ENCODE results near the gene HMCN1. TPM values are rescaled to one million over a fixed set of nuclear protein-coding genes. Genes with fewer than 3 reads are reported as not detected.

HMCN1 gene
- polyA plus RNA-seq, 1 donor from 2014 or later: 0.66 TPM

GRCh38 chr1:185701650-185702049, 32.5 kb upstream of the HMCN1 start:
- TF ChIP-seq EZH2 (IDR thresholded peaks at IDR 0.05; ENCODE audit: borderline replicate concordance, insufficient read depth, low read length, poor library complexity, severe bottlenecking) (no peak), REST (IDR thresholded peaks at IDR 0.05; ENCODE audit: borderline replicate concordance) (no peak), CTCF (IDR thresholded peaks at IDR 0.05; ENCODE audit: poor library complexity, severe bottlenecking) (no peak), POLR2AphosphoS5 (IDR thresholded peaks at IDR 0.05) (no peak), MXI1 (conservative IDR thresholded peaks at IDR 0.05; ENCODE audit: poor library complexity, severe bottlenecking) (no peak), RAD21 (conservative IDR thresholded peaks at IDR 0.05) (no peak), SMC3 (conservative IDR thresholded peaks at IDR 0.05; ENCODE audit: poor library complexity) (no peak), TAF1 (IDR thresholded peaks at IDR 0.05; ENCODE audit: low read depth) (no peak), EP300 (conservative IDR thresholded peaks at IDR 0.05; ENCODE audit: poor library complexity, severe bottlenecking) (no peak)

GRCh38 chr1:185704181-185704580, 30.0 kb upstream of the HMCN1 start:
- Histone ChIP-seq H3K9me2 (ENCODE audit: insufficient read depth, low read length) (no peaks in the 10 kb centered on the region), H3K36me3 (ENCODE audit: insufficient read depth, low read length) (no peaks in the 10 kb centered on the region), H3K9ac (ENCODE audit: low read length) (no peak overlapping the region), H3K4me2 (ENCODE audit: low read length) (no peak overlapping the region), H4K20me1 (ENCODE audit: insufficient read depth) (no peaks in the 10 kb centered on the region), H3F3A (ENCODE audit: insufficient read depth, low read length, poor library complexity, severe bottlenecking) (no peaks in the 10 kb centered on the region), H2AFZ (ENCODE audit: low read depth, low read length) (no peak overlapping the region), H3K4me3 (ENCODE audit: low read length) (no peak overlapping the region), H3K27me3 (ENCODE audit: insufficient read depth, low read depth, low read length) (no peaks in the 10 kb centered on the region), H3K9me3 (ENCODE audit: low read length) (no peaks in the 10 kb centered on the region), H3K27ac (ENCODE audit: low read length) (no peak overlapping the region), H3K79me2 (replicated peaks; ENCODE audit: insufficient read depth, low read length) (no peaks in the 10 kb centered on the region)
- no peak for TF ChIP-seq TAF1 (IDR thresholded peaks at IDR 0.05; ENCODE audit: low read depth)
- no peak for TF ChIP-seq POLR2AphosphoS5 (IDR thresholded peaks at IDR 0.05)
- no peak for TF ChIP-seq REST (IDR thresholded peaks at IDR 0.05; ENCODE audit: borderline replicate concordance)
- no peak for TF ChIP-seq SMC3 (conservative IDR thresholded peaks at IDR 0.05; ENCODE audit: poor library complexity)
- TF ChIP-seq EP300 (conservative IDR thresholded peaks at IDR 0.05; ENCODE audit: poor library complexity, severe bottlenecking): no peak
- TF ChIP-seq CTCF (IDR thresholded peaks at IDR 0.05; ENCODE audit: poor library complexity, severe bottlenecking): no peak
- no peak for TF ChIP-seq RAD21 (conservative IDR thresholded peaks at IDR 0.05)
- TF ChIP-seq EZH2 (IDR thresholded peaks at IDR 0.05; ENCODE audit: borderline replicate concordance, insufficient read depth, low read length, poor library complexity, severe bottlenecking): no peak
- no peak for TF ChIP-seq MXI1 (conservative IDR thresholded peaks at IDR 0.05; ENCODE audit: poor library complexity, severe bottlenecking)

More at GRCh38 chr1:185701650-185702049, 32.5 kb upstream of the HMCN1 start:
- H3K9me3 ChIP-seq (ENCODE audit: low read length): no peaks in the 10 kb centered on the region
- H3K4me2 ChIP-seq (ENCODE audit: low read length): no peak overlapping the region
- no peak overlapping the region for H3K4me3 ChIP-seq (ENCODE audit: low read length)
- no peaks in the 10 kb centered on the region for H3K79me2 ChIP-seq (replicated peaks; ENCODE audit: insufficient read depth, low read length)
- H3K27me3 ChIP-seq (ENCODE audit: insufficient read depth, low read depth, low read length): no peaks in the 10 kb centered on the region
- H3K9ac ChIP-seq (ENCODE audit: low read length): no peak overlapping the region
- no peak overlapping the region for H3K27ac ChIP-seq (ENCODE audit: low read length)
- no peaks in the 10 kb centered on the region for H4K20me1 ChIP-seq (ENCODE audit: insufficient read depth)
- H2AFZ ChIP-seq (ENCODE audit: low read depth, low read length): no peak overlapping the region
- H3K36me3 ChIP-seq (ENCODE audit: insufficient read depth, low read length): no peaks in the 10 kb centered on the region
- H3F3A ChIP-seq (ENCODE audit: insufficient read depth, low read length, poor library complexity, severe bottlenecking): no peaks in the 10 kb centered on the region
- no peaks in the 10 kb centered on the region for H3K9me2 ChIP-seq (ENCODE audit: insufficient read depth, low read length)
